PC-9 (cell line): ENCODE data around the gene UBXN10. TPM values are rescaled to one million over a fixed set of nuclear protein-coding genes. Genes with fewer than 3 reads are reported as not detected.

Experiments
- BruUV-seq: library from RNA; stranded (reverse); fragments of 400-500 nt; replicated peaks from 2 replicates; lab custom pipeline; 2021; lab: Mats Ljungman, UMichigan
- CTCF ChIA-PET: fragments of 300-600 bp; sonication (Branson Sonifier 250); formaldehyde crosslinking; loops from one replicate; lab custom pipeline; 2022; ENCODE audit warnings: antibody characterized with exemption; lab: Charles Lee
- POLR2A ChIA-PET: fragments of 300-600 bp; sonication (Branson Sonifier 250); formaldehyde crosslinking; loops from one replicate; lab custom pipeline; 2022; ENCODE audit warnings: antibody characterized with exemption; ENCODE audit not compliant: unreplicated experiment; lab: Charles Lee
- DNase-seq, 2 experiments: peaks; one replicate each; pipeline versions ENCODE4 v3.0.0 to v3.0.0-alpha.2; 2015 to 2022; ENCODE audit warnings: mixed read lengths in 1 of 2
- H2AFZ ChIP-seq: fragments of 200-600 bp; sonication (generic); 2 replicates; pipeline ENCODE4 v1.8.1; 2017; ENCODE audit warnings: antibody characterized with exemption
- H3F3A ChIP-seq: fragments of 200-600 bp; sonication (generic); 2 replicates; pipeline ENCODE4 v1.8.1; 2017; ENCODE audit warnings: antibody characterized with exemption, mild to moderate bottlenecking, low read depth; ENCODE audit not compliant: insufficient read depth
- H3K27ac ChIP-seq: fragments of 200-600 bp; sonication (generic); 2 replicates; pipeline ENCODE4 v1.6.1; 2016; ENCODE audit warnings: mixed run types
- H3K27me3 ChIP-seq: fragments of 200-600 bp; sonication (generic); 2 replicates; pipeline ENCODE4 v1.6.1; 2016; ENCODE audit warnings: low read depth, mixed run types; ENCODE audit not compliant: insufficient read depth
- H3K36me3 ChIP-seq: fragments of 200-600 bp; sonication (generic); 2 replicates; pipeline ENCODE4 v1.6.1; 2016; ENCODE audit warnings: low read depth, mixed run types
- H3K4me1 ChIP-seq: fragments of 200-600 bp; sonication (generic); replicated peaks from 2 replicates; pipeline ENCODE4 v1.6.1; 2016; ENCODE audit warnings: mixed run types; ENCODE audit not compliant: insufficient read depth
- H3K4me2 ChIP-seq: fragments of 200-600 bp; sonication (generic); 2 replicates; pipeline ENCODE4 v1.6.1; 2017; ENCODE audit warnings: mixed run types
- H3K4me3 ChIP-seq: fragments of 200-600 bp; sonication (generic); 2 replicates; pipeline ENCODE4 v1.6.1; 2016; ENCODE audit warnings: mixed run types
- H3K79me2 ChIP-seq: fragments of 200-600 bp; sonication (generic); 2 replicates; pipeline ENCODE4 v1.6.1; 2017; ENCODE audit warnings: low read depth, mixed run types
- H3K9me2 ChIP-seq: fragments of 200-600 bp; sonication (generic); 2 replicates; pipeline ENCODE4 v1.8.1; 2017; ENCODE audit warnings: mild to moderate bottlenecking; ENCODE audit not compliant: insufficient read depth
- H3K9me3 ChIP-seq: fragments of 200-600 bp; sonication (generic); 2 replicates; pipeline ENCODE4 v1.8.1; 2016; ENCODE audit warnings: low read depth; ENCODE audit not compliant: insufficient read depth
- H4K20me1 ChIP-seq: fragments of 200-600 bp; sonication (generic); 2 replicates; pipeline ENCODE4 v1.8.1; 2017; ENCODE audit not compliant: insufficient read depth
- CTCF ChIP-seq: fragments of 200-600 bp; sonication (generic); conservative IDR thresholded peaks from 2 replicates; pipeline ENCODE4 v1.6.1; 2017; ENCODE audit warnings: mixed run types, antibody characterized with exemption, mild to moderate bottlenecking, moderate library complexity
- EZH2 ChIP-seq: fragments of 200-600 bp; sonication (generic); IDR thresholded peaks from 2 replicates; pipeline ENCODE4 v1.8.0; 2017; ENCODE audit warnings: antibody characterized with exemption, low read depth
- intact Hi-C: fragments of 100-400 bp; cut with micrococcal nuclease; formaldehyde crosslinking; loops from one replicate; pipeline ENCODE4 v1.10.0; 2022; ENCODE audit not compliant: unreplicated experiment
- total RNA-seq: library from RNA; stranded (reverse); gene quantifications from 2 replicates; pipeline ENCODE4 v1.2.3, GENCODE V29; 2021

Gene UBXN10
- total RNA-seq, 1 experiment from 2014 or later = 11.9 TPM

- no peak for TF ChIP-seq CTCF
- no peak for TF ChIP-seq EZH2
- Histone ChIP-seq H3K27ac (no peak overlapping the region), H3K27me3 (no peaks in the 10 kb centered on the region), H3K4me2 (no peak overlapping the region), H3F3A (peaks cover 12% of the 10 kb centered on the region; the same call in 1 of the 2 replicates), H3K36me3 (peaks cover 8% of the 10 kb centered on the region; the same call in 1 of the 2 replicates), H4K20me1 (no peaks in the 10 kb centered on the region), H3K9me3 (no peaks in the 10 kb centered on the region), H3K9me2 (no peaks in the 10 kb centered on the region), H3K4me3 (no peak overlapping the region), H2AFZ (no peak overlapping the region), H3K79me2 (peaks cover 28% of the 10 kb centered on the region), H3K4me1 (peaks cover 25% of the 10 kb centered on the region)
- no TSS peak for BruUV-seq
- POLR2A ChIA-PET = interaction anchor here (0.6 to 0.7 kb wide), 2 partner anchors 286 to 303 kb away, joined by 3 to 4 read pairs; no protein-coding TSS in a partner anchor
- no peak for DNase-seq
- CTCF ChIA-PET = interaction anchor here (0.6 kb wide), 1 partner anchor 430 kb away, joined by 4 read pairs; no protein-coding TSS in a partner anchor
- intact Hi-C loops = no loop called here
Measured at GRCh38 chr1:20190256-20191160, 4.6 kb downstream of the UBXN10 start.

- Histone ChIP-seq H2AFZ (no peak overlapping the region), H3K4me3 (no peak overlapping the region), H3K9me2 (no peaks in the 10 kb centered on the region), H3K9me3 (no peaks in the 10 kb centered on the region), H3K79me2 (peaks cover 28% of the 10 kb centered on the region), H3F3A (peaks cover 11% of the 10 kb centered on the region; the same call in 1 of the 2 replicates), H3K4me1 (peaks cover 22% of the 10 kb centered on the region), H3K36me3 (peaks cover 8% of the 10 kb centered on the region; the same call in 1 of the 2 replicates), H3K27me3 (no peaks in the 10 kb centered on the region), H3K4me2 (no peak overlapping the region), H3K27ac (no peak overlapping the region), H4K20me1 (no peaks in the 10 kb centered on the region)
- intact Hi-C loops = no loop called here
- ChIA-PET POLR2A (interaction anchor here (0.6 to 0.7 kb wide), 2 partner anchors 285 to 304 kb away, joined by 3 to 4 read pairs; no protein-coding TSS in a partner anchor), CTCF (no interaction called here)
- DNase-seq = no peak
- no TSS peak for BruUV-seq
- no peak for TF ChIP-seq EZH2
- no peak for TF ChIP-seq CTCF
Measured at GRCh38 chr1:20191266-20191825, 5.5 kb downstream of the UBXN10 start.

GRCh38 chr1:20192364-20192763 lies 6.5 kb downstream of the UBXN10 start:
- Histone ChIP-seq H3K4me3 (no peak overlapping the region), H2AFZ (no peak overlapping the region), H3K36me3 (peaks cover 8% of the 10 kb centered on the region; the same call in 1 of the 2 replicates), H3F3A (peaks cover 2% of the 10 kb centered on the region; the same call in 1 of the 2 replicates), H3K9me3 (no peaks in the 10 kb centered on the region), H3K4me1 (peaks cover 14% of the 10 kb centered on the region), H3K4me2 (no peak overlapping the region), H4K20me1 (no peaks in the 10 kb centered on the region), H3K27me3 (no peaks in the 10 kb centered on the region), H3K79me2 (peaks cover 19% of the 10 kb centered on the region), H3K27ac (no peak overlapping the region), H3K9me2 (no peaks in the 10 kb centered on the region)
- TF ChIP-seq CTCF = no peak
- TF ChIP-seq EZH2 = no peak
- no TSS peak for BruUV-seq
- no peak for DNase-seq
- intact Hi-C loops = no loop called here
- POLR2A ChIA-PET = no interaction called here
- CTCF ChIA-PET = no interaction called here
